GM18517 (cell line): ENCODE measurements around the gene KBTBD2.
"Not testable (repeated sequence)": the region's sequence is repeated elsewhere in the genome, so short reads cannot be mapped to it uniquely, and the experiment has no call there.

ENCODE experiments used
- ATAC-seq: cut with Tn5 transposase; IDR thresholded peaks from one replicate; pipeline ENCODE4 v1.9.1; 2021; ENCODE audit warnings: mild to moderate bottlenecking, moderate library complexity; ENCODE audit not compliant: unreplicated experiment

KBTBD2 gene

GRCh38 chr7:32893722-32894121, 2.2 kb upstream of the KBTBD2 start:
- no peak for ATAC-seq

- ATAC-seq = no peak
Measured at GRCh38 chr7:32893207-32893524, 1.6 kb upstream of the KBTBD2 start.

- ATAC-seq = peak; percentile 21
Measured at GRCh38 chr7:32892521-32893206, 1.1 kb upstream of the KBTBD2 start.

- peak; percentile 43 for ATAC-seq
Measured at GRCh38 chr7:32891800-32892520, 400 bp upstream of the KBTBD2 start.

GRCh38 chr7:32890793-32891042, 842 bp downstream of the KBTBD2 start:
- no peak for ATAC-seq

GRCh38 chr7:32890010-32890792, 1.4 kb downstream of the KBTBD2 start:
- peak; percentile 49 for ATAC-seq

- no peak for ATAC-seq
Measured at GRCh38 chr7:32888505-32888904, 3.1 kb downstream of the KBTBD2 start.

GRCh38 chr7:32887395-32887794, 4.2 kb downstream of the KBTBD2 start:
- ATAC-seq = no peak

- no peak for ATAC-seq
Measured at GRCh38 chr7:32881074-32881982, 10.2 kb downstream of the KBTBD2 start.

- ATAC-seq = no peak
Measured at GRCh38 chr7:32879460-32879859, 12.1 kb downstream of the KBTBD2 start.

- ATAC-seq = not testable (repeated sequence)
Measured at GRCh38 chr7:32878023-32878422, 13.5 kb downstream of the KBTBD2 start.

GRCh38 chr7:32872421-32872820, 19.1 kb downstream of the KBTBD2 start:
- ATAC-seq = no peak

GRCh38 chr7:32871624-32872371, 19.8 kb downstream of the KBTBD2 start:
- ATAC-seq = peak; percentile 83

- no peak for ATAC-seq
Measured at GRCh38 chr7:32870298-32870697, 21.3 kb downstream of the KBTBD2 start.

GRCh38 chr7:32869716-32870115, 21.8 kb downstream of the KBTBD2 start:
- no peak for ATAC-seq

- no peak for ATAC-seq
Measured at GRCh38 chr7:32868116-32868515, 23.4 kb downstream of the KBTBD2 start.

GRCh38 chr7:32865448-32866030, 26.0 kb downstream of the KBTBD2 start:
- no peak for ATAC-seq

- not testable (repeated sequence) for ATAC-seq
Measured at GRCh38 chr7:32863872-32864271, 27.7 kb downstream of the KBTBD2 start.

GRCh38 chr7:32860090-32860489, 31.5 kb downstream of the KBTBD2 start:
- no peak for ATAC-seq

- ATAC-seq = no peak
Measured at GRCh38 chr7:32858648-32859047, 32.9 kb downstream of the KBTBD2 start.
